ENCODE data around the gene ATOH8. TPM values are rescaled to one million over a fixed set of nuclear protein-coding genes. Genes with fewer than 3 reads are reported as not detected.
A peak's percentile ranks its signal among the peaks of the same experiment; 100 is the strongest.

The ATOH8 gene
- total RNA-seq, 1 donor from 2014 or later = 7.7 TPM

GRCh38 chr2:85730686-85731230 lies 23.0 kb upstream of the ATOH8 start:
- no peak for TF ChIP-seq CTCF (conservative IDR thresholded peaks at IDR 0.05)
- H3K36me3 Mint-ChIP-seq (ENCODE audit: low read depth) = no peaks in the 10 kb centered on the region

GRCh38 chr2:85731606-85732005 lies 22.2 kb upstream of the ATOH8 start:
- DNase-seq (ENCODE audit: low read depth, low spot score) = no peak
- Mint-ChIP-seq H3K27ac (ENCODE audit: unreplicated experiment) (no peak overlapping the region), H3K4me3 (no peak overlapping the region), H3K4me1 (peaks cover 25% of the 10 kb centered on the region), H3K27me3 (ENCODE audit: low read depth) (peaks cover 9% of the 10 kb centered on the region), H3K36me3 (ENCODE audit: low read depth) (no peaks in the 10 kb centered on the region), H3K9me3 (no peaks in the 10 kb centered on the region)
- TF ChIP-seq CTCF (conservative IDR thresholded peaks at IDR 0.05) = no peak

More at GRCh38 chr2:85730686-85731230, 23.0 kb upstream of the ATOH8 start:
- H3K27ac Mint-ChIP-seq (ENCODE audit: unreplicated experiment) = no peak overlapping the region
- no peak for DNase-seq (ENCODE audit: low read depth, low spot score)
- H3K9me3 Mint-ChIP-seq = no peaks in the 10 kb centered on the region
- peaks cover 9% of the 10 kb centered on the region for H3K27me3 Mint-ChIP-seq (ENCODE audit: low read depth)
- H3K4me1 Mint-ChIP-seq = peaks cover 21% of the 10 kb centered on the region
- H3K4me3 Mint-ChIP-seq = no peak overlapping the region

GRCh38 chr2:85732467-85733120 lies 21.2 kb upstream of the ATOH8 start:
- Mint-ChIP-seq H3K4me1 (peaks cover 27% of the 10 kb centered on the region), H3K36me3 (ENCODE audit: low read depth) (no peaks in the 10 kb centered on the region), H3K9me3 (no peaks in the 10 kb centered on the region), H3K27me3 (ENCODE audit: low read depth) (peaks cover 9% of the 10 kb centered on the region), H3K4me3 (no peak overlapping the region), H3K27ac (ENCODE audit: unreplicated experiment) (peak overlapping the region; percentile 57)
- no peak for DNase-seq (ENCODE audit: low read depth, low spot score)
- no peak for TF ChIP-seq CTCF (conservative IDR thresholded peaks at IDR 0.05)

GRCh38 chr2:85733121-85733960 lies 20.4 kb upstream of the ATOH8 start:
- H3K9me3 Mint-ChIP-seq = no peaks in the 10 kb centered on the region
- H3K27ac Mint-ChIP-seq (ENCODE audit: unreplicated experiment) = peak overlapping the region; percentile 57
- peaks cover 9% of the 10 kb centered on the region for H3K27me3 Mint-ChIP-seq (ENCODE audit: low read depth)
- H3K4me3 Mint-ChIP-seq = no peak overlapping the region
- peaks cover 29% of the 10 kb centered on the region for H3K4me1 Mint-ChIP-seq
- DNase-seq (ENCODE audit: low read depth, low spot score) = no peak
- TF ChIP-seq CTCF (conservative IDR thresholded peaks at IDR 0.05) = no peak
- no peaks in the 10 kb centered on the region for H3K36me3 Mint-ChIP-seq (ENCODE audit: low read depth)

- no peak for DNase-seq (ENCODE audit: low read depth, low spot score)
- H3K36me3 Mint-ChIP-seq (ENCODE audit: low read depth) = no peaks in the 10 kb centered on the region
- H3K9me3 Mint-ChIP-seq = no peaks in the 10 kb centered on the region
- H3K27me3 Mint-ChIP-seq (ENCODE audit: low read depth) = peaks cover 3% of the 10 kb centered on the region
- peak overlapping the region; percentile 83 for H3K27ac Mint-ChIP-seq (ENCODE audit: unreplicated experiment)
- H3K4me3 Mint-ChIP-seq = no peak overlapping the region
- TF ChIP-seq CTCF (conservative IDR thresholded peaks at IDR 0.05) = no peak
- H3K4me1 Mint-ChIP-seq = peaks cover 35% of the 10 kb centered on the region
These were observed 19.8 kb upstream of the ATOH8 start for GRCh38 chr2:85734015-85734414.

Data from neural crest cell (in vitro differentiated cells).